ENCODE measurements around the gene GSDME.

Gene GSDME

GRCh38 chr7:24769014-24769830, 12.0 kb upstream of the GSDME start:
- DNase-seq: no peak

- no peak for DNase-seq
These were observed 10.8 kb upstream of the GSDME start for GRCh38 chr7:24767878-24768569.

GRCh38 chr7:24764972-24765744, 7.9 kb upstream of the GSDME start:
- DNase-seq: no peak

- no peak for DNase-seq
These were observed 6.7 kb upstream of the GSDME start for GRCh38 chr7:24764011-24764410.

- no peak for DNase-seq
These were observed 6.1 kb upstream of the GSDME start for GRCh38 chr7:24763303-24763901.

- no peak for DNase-seq
These were observed 5.5 kb upstream of the GSDME start for GRCh38 chr7:24762771-24763170.

- no peak for DNase-seq
These were observed 3.7 kb upstream of the GSDME start for GRCh38 chr7:24760968-24761367.

GRCh38 chr7:24756545-24757352, 515 bp downstream of the GSDME start:
- no peak for DNase-seq

- no peak for DNase-seq
These were observed 1.5 kb downstream of the GSDME start for GRCh38 chr7:24755541-24756407.

- DNase-seq: no peak
These were observed 2.3 kb downstream of the GSDME start for GRCh38 chr7:24754906-24755506.

GRCh38 chr7:24752073-24752800, 5.0 kb downstream of the GSDME start:
- DNase-seq: no peak

GRCh38 chr7:24751484-24751883, 5.8 kb downstream of the GSDME start:
- DNase-seq: no peak

GRCh38 chr7:24750441-24751055, 6.7 kb downstream of the GSDME start:
- DNase-seq: no peak

GRCh38 chr7:24748521-24748920, 8.7 kb downstream of the GSDME start:
- DNase-seq: no peak

- no peak for DNase-seq
These were observed 11.9 kb downstream of the GSDME start for GRCh38 chr7:24745355-24745754.

- no peak for DNase-seq
These were observed 13.8 kb downstream of the GSDME start for GRCh38 chr7:24743471-24743870.

GRCh38 chr7:24742506-24743162, 14.6 kb downstream of the GSDME start:
- no peak for DNase-seq

GRCh38 chr7:24741679-24742505, 15.4 kb downstream of the GSDME start:
- DNase-seq: no peak

Measured in RPMI8226 (cell line).